HEK293 (cell line): Measurements from ENCODE around the gene ERMP1.
A peak's percentile ranks its signal among the peaks of the same experiment; 100 is the strongest.

Experiments
- HOXD13 ChIP-seq: sonication (generic); formaldehyde crosslinking; IDR thresholded peaks from 2 replicates; pipeline ENCODE4 v1.8.0; 2022; ENCODE audit warnings: missing genetic modification reagents, borderline replicate concordance
- KLF16 ChIP-seq: fragments of 450-650 bp; formaldehyde crosslinking; IDR thresholded peaks from 2 replicates; pipeline ENCODE4 v1.5.1; 2017; ENCODE audit warnings: missing biosample characterization, missing genetic modification characterization
- PRDM4 ChIP-seq: fragments of 450-650 bp; formaldehyde crosslinking; IDR thresholded peaks from 2 replicates; pipeline ENCODE4 v1.5.1; 2017; ENCODE audit warnings: missing biosample characterization, missing genetic modification characterization
- REPIN1 ChIP-seq: fragments of 450-650 bp; formaldehyde crosslinking; IDR thresholded peaks from 2 replicates; pipeline ENCODE4 v1.5.1; 2017; ENCODE audit warnings: missing biosample characterization, missing genetic modification characterization, low read depth
- WT1 ChIP-seq: fragments of 450-650 bp; formaldehyde crosslinking; IDR thresholded peaks from 2 replicates; pipeline ENCODE4 v1.5.1; 2016; ENCODE audit warnings: missing biosample characterization, missing genetic modification characterization
- YY1 ChIP-seq: fragments of 450-650 bp; formaldehyde crosslinking; IDR thresholded peaks from 2 replicates; pipeline ENCODE4 v1.5.1; 2018; ENCODE audit warnings: missing biosample characterization, missing genetic modification characterization
- ZBTB1 ChIP-seq: fragments of 450-650 bp; formaldehyde crosslinking; IDR thresholded peaks from 2 replicates; pipeline ENCODE4 v1.5.1; 2016; ENCODE audit warnings: missing biosample characterization, missing genetic modification characterization
- ZBTB11 ChIP-seq: fragments of 450-650 bp; formaldehyde crosslinking; conservative IDR thresholded peaks from 2 replicates; pipeline ENCODE4 v1.5.1; 2016; ENCODE audit warnings: low read depth, missing biosample characterization, missing genetic modification characterization
- ZBTB49 ChIP-seq: fragments of 450-650 bp; formaldehyde crosslinking; IDR thresholded peaks from 2 replicates; pipeline ENCODE4 v1.5.1; 2016; ENCODE audit warnings: missing biosample characterization, missing genetic modification characterization, low read depth
- ZFP41 ChIP-seq: fragments of 450-650 bp; formaldehyde crosslinking; IDR thresholded peaks from 2 replicates; pipeline ENCODE4 v1.5.1; 2016; ENCODE audit warnings: missing biosample characterization, missing genetic modification characterization, borderline replicate concordance
- ZIC2 ChIP-seq: fragments of 450-650 bp; formaldehyde crosslinking; IDR thresholded peaks from 2 replicates; pipeline ENCODE4 v1.5.1; 2016; ENCODE audit warnings: missing biosample characterization, missing genetic modification characterization
- ZNF112 ChIP-seq: fragments of 450-650 bp; formaldehyde crosslinking; IDR thresholded peaks from 2 replicates; pipeline ENCODE4 v1.5.0; 2017; ENCODE audit warnings: missing biosample characterization, missing genetic modification characterization
- ZNF148 ChIP-seq: fragments of 450-650 bp; formaldehyde crosslinking; IDR thresholded peaks from 2 replicates; pipeline ENCODE4 v1.5.0; 2017; ENCODE audit warnings: missing biosample characterization, missing genetic modification characterization, borderline replicate concordance
- ZNF175 ChIP-seq: fragments of 450-650 bp; formaldehyde crosslinking; IDR thresholded peaks from 2 replicates; pipeline ENCODE4 v1.5.1; 2016; ENCODE audit warnings: missing biosample characterization, missing genetic modification characterization
- ZNF362 ChIP-seq: fragments of 450-650 bp; formaldehyde crosslinking; IDR thresholded peaks from 2 replicates; pipeline ENCODE4 v1.5.1; 2016; ENCODE audit warnings: missing biosample characterization, missing genetic modification characterization
- ZNF529 ChIP-seq: fragments of 450-650 bp; formaldehyde crosslinking; IDR thresholded peaks from 2 replicates; pipeline ENCODE4 v1.5.1; 2017; ENCODE audit warnings: missing genetic modification characterization, missing biosample characterization; ENCODE audit not compliant: insufficient replicate concordance
- ZNF555 ChIP-seq: fragments of 450-650 bp; formaldehyde crosslinking; conservative IDR thresholded peaks from 2 replicates; pipeline ENCODE4 v1.5.1; 2017; ENCODE audit warnings: missing biosample characterization, mild to moderate bottlenecking, missing genetic modification characterization, inconsistent platforms
- ZNF585B ChIP-seq: fragments of 450-650 bp; formaldehyde crosslinking; IDR thresholded peaks from 2 replicates; pipeline ENCODE4 v1.5.1; 2016; ENCODE audit warnings: missing biosample characterization, missing genetic modification characterization
- ZNF624 ChIP-seq: fragments of 450-650 bp; formaldehyde crosslinking; IDR thresholded peaks from 2 replicates; pipeline ENCODE4 v1.5.1; 2017; ENCODE audit warnings: missing biosample characterization, missing genetic modification characterization
- ZNF629 ChIP-seq: fragments of 450-650 bp; formaldehyde crosslinking; IDR thresholded peaks from 2 replicates; pipeline ENCODE4 v1.5.1; 2017; ENCODE audit warnings: missing biosample characterization, missing genetic modification characterization
- ZNF677 ChIP-seq: fragments of 450-650 bp; IDR thresholded peaks from 2 replicates; pipeline ENCODE4 v1.5.0; 2018; ENCODE audit warnings: missing biosample characterization, mild to moderate bottlenecking, missing genetic modification characterization, moderate library complexity
- ZNF692 ChIP-seq: fragments of 450-650 bp; formaldehyde crosslinking; IDR thresholded peaks from 2 replicates; pipeline ENCODE4 v1.5.1; 2016; ENCODE audit warnings: missing biosample characterization, missing genetic modification characterization
- ZNF76 ChIP-seq: fragments of 450-650 bp; formaldehyde crosslinking; IDR thresholded peaks from 2 replicates; pipeline ENCODE4; 2016; ENCODE audit warnings: low read depth, missing biosample characterization, missing genetic modification characterization, borderline replicate concordance
- ZNF830 ChIP-seq: fragments of 450-650 bp; IDR thresholded peaks from 2 replicates; pipeline ENCODE4 v1.5.0; 2018; ENCODE audit warnings: missing biosample characterization, missing genetic modification characterization, low read depth, mild to moderate bottlenecking, moderate library complexity
- ZSCAN30 ChIP-seq: fragments of 450-650 bp; IDR thresholded peaks from 2 replicates; pipeline ENCODE4 v1.5.1; 2018; ENCODE audit warnings: missing biosample characterization, mild to moderate bottlenecking, missing genetic modification characterization, moderate library complexity

The ERMP1 gene

GRCh38 chr9:5832538-5833529 is at the start of gene ERMP1 (continued):
- TF ChIP-seq ZNF529 (tag by site-specific recombination) (no peak), ZBTB11 (tag by site-specific recombination) (no peak; the same call in 1 of the 2 replicates), HOXD13 (no peak), KLF16 (no peak), ZIC2 (tag by site-specific recombination) (peak; percentile 63), ZSCAN30 (tag by site-specific recombination) (no peak), ZNF148 (no peak), WT1 (tag by site-specific recombination) (no peak), ZNF76 (tag by site-specific recombination) (0 out of 2 replicates have a peak, but pooled peaks have one; percentile 15), ZNF585B (tag by site-specific recombination) (no peak), ZBTB49 (tag by site-specific recombination) (no peak), ZBTB1 (no peak), ZNF175 (no peak), ZNF112 (no peak), ZNF555 (tag by site-specific recombination) (no peak), ZFP41 (tag by site-specific recombination) (no peak), PRDM4 (tag by site-specific recombination) (no peak), ZNF624 (no peak), ZNF830 (tag by site-specific recombination) (no peak), REPIN1 (tag by site-specific recombination) (0 out of 2 replicates have a peak, but pooled peaks have one; percentile 44), ZNF692 (tag by site-specific recombination) (0 out of 2 replicates have a peak, but pooled peaks have one; percentile 14), YY1 (tag by site-specific recombination) (no peak), ZNF629 (0 out of 2 replicates have a peak, but pooled peaks have one; percentile 12), ZNF677 (tag by site-specific recombination) (no peak), ZNF362 (tag by site-specific recombination) (no peak)
